ENCODE data around the gene PRRX2.

PRRX2 gene

DNA sequence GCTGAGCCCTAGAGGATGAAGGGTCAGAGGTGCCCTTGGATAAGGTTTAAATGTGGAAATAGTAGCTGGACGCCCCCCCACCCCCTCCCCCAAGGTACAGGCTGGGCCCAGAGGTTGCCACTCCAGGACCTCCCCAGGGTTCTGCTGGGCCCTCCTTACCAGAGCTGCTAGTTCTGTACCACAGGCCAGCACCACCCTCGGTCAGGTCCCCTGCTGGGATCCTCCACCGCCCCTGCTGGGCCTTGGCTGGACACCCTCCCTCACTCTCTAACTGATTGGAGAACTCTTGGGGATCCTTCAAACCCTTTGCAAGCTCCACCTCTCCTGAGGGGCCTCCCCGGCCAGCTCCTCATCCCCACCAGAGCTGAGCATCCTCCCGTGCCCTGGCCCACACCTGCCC is 52.5 kb downstream of the PRRX2 start:
- ATAC-seq: no peak
- no peak for TF ChIP-seq POU6F1 (CRISPR knock-in tag; IDR thresholded peaks at IDR 0.05; ENCODE audit: borderline replicate concordance, low read depth)
- TF ChIP-seq BACH2 (CRISPR knock-in tag; IDR thresholded peaks at IDR 0.05; ENCODE audit: borderline replicate concordance): no peak
- TF ChIP-seq ZNF70 (CRISPR knock-in tag; IDR thresholded peaks at IDR 0.05): no peak
- no peak for TF ChIP-seq SNAI2 (CRISPR knock-in tag; IDR thresholded peaks at IDR 0.05)
- TF ChIP-seq, protein P1, sequence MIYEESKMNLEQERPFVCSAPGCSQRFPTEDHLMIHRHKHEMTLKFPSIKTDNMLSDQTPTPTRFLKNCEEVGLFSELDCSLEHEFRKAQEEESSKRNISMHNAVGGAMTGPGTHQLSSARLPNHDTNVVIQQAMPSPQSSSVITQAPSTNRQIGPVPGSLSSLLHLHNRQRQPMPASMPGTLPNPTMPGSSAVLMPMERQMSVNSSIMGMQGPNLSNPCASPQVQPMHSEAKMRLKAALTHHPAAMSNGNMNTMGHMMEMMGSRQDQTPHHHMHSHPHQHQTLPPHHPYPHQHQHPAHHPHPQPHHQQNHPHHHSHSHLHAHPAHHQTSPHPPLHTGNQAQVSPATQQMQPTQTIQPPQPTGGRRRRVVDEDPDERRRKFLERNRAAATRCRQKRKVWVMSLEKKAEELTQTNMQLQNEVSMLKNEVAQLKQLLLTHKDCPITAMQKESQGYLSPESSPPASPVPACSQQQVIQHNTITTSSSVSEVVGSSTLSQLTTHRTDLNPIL (CRISPR knock-in tag; IDR thresholded peaks at IDR 0.05; ENCODE audit: low read depth): no peak
- TF ChIP-seq OSR1 (CRISPR knock-in tag; IDR thresholded peaks at IDR 0.05): no peak
- no peak for TF ChIP-seq TCF4 (CRISPR knock-in tag; IDR thresholded peaks at IDR 0.05; ENCODE audit: borderline replicate concordance)
- TF ChIP-seq ESRRG (CRISPR knock-in tag; IDR thresholded peaks at IDR 0.05): no peak
- no peak for TF ChIP-seq GLIS3 (CRISPR knock-in tag; IDR thresholded peaks at IDR 0.05)
- no peak for TF ChIP-seq ZC3H10 (CRISPR knock-in tag; IDR thresholded peaks at IDR 0.05)
- TF ChIP-seq ZNF8 (CRISPR knock-in tag; IDR thresholded peaks at IDR 0.05): no peak
- TF ChIP-seq PATZ1 (CRISPR knock-in tag; IDR thresholded peaks at IDR 0.05; ENCODE audit: borderline replicate concordance): no peak
- TF ChIP-seq CSDC2 (CRISPR knock-in tag; IDR thresholded peaks at IDR 0.05): no peak
- TF ChIP-seq RARB (CRISPR knock-in tag; IDR thresholded peaks at IDR 0.05): no peak
- TF ChIP-seq TOX (CRISPR knock-in tag; IDR thresholded peaks at IDR 0.05; ENCODE audit: borderline replicate concordance): no peak
- no peak for TF ChIP-seq ZFP30 (CRISPR knock-in tag; IDR thresholded peaks at IDR 0.05)
- no peak for TF ChIP-seq ISL1 (CRISPR knock-in tag; IDR thresholded peaks at IDR 0.05)

DNA sequence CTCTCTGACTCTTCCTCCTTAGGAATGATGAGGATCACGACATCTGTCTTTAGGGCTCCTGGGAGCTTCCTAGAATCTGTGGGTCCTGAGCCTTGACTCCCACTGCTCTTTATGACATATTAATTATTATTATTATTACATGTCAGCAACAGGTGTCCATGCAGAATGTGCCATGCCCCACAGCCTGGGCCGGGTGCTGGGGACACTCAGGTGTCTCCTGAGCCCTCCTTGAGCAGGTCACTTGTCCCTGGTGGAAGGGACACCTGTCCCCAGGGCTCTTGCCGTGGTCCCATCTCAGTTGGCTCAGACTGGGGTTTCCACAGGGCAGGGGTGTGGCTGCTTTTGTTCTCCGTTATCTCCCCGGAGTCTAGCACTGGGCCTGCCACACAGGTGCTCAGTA is 53.2 kb downstream of the PRRX2 start:
- no peak for TF ChIP-seq ZNF565 (CRISPR knock-in tag; conservative IDR thresholded peaks at IDR 0.05; ENCODE audit: low read depth)
- TF ChIP-seq, protein P2, sequence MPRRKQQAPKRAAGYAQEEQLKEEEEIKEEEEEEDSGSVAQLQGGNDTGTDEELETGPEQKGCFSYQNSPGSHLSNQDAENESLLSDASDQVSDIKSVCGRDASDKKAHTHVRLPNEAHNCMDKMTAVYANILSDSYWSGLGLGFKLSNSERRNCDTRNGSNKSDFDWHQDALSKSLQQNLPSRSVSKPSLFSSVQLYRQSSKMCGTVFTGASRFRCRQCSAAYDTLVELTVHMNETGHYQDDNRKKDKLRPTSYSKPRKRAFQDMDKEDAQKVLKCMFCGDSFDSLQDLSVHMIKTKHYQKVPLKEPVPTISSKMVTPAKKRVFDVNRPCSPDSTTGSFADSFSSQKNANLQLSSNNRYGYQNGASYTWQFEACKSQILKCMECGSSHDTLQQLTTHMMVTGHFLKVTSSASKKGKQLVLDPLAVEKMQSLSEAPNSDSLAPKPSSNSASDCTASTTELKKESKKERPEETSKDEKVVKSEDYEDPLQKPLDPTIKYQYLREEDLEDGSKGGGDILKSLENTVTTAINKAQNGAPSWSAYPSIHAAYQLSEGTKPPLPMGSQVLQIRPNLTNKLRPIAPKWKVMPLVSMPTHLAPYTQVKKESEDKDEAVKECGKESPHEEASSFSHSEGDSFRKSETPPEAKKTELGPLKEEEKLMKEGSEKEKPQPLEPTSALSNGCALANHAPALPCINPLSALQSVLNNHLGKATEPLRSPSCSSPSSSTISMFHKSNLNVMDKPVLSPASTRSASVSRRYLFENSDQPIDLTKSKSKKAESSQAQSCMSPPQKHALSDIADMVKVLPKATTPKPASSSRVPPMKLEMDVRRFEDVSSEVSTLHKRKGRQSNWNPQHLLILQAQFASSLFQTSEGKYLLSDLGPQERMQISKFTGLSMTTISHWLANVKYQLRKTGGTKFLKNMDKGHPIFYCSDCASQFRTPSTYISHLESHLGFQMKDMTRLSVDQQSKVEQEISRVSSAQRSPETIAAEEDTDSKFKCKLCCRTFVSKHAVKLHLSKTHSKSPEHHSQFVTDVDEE (CRISPR knock-in tag; IDR thresholded peaks at IDR 0.05): no peak
- TF ChIP-seq, protein P1 (CRISPR knock-in tag; IDR thresholded peaks at IDR 0.05; ENCODE audit: low read depth): no peak
- no peak for TF ChIP-seq ZC3H10 (CRISPR knock-in tag; IDR thresholded peaks at IDR 0.05)
- TF ChIP-seq SNAI2 (CRISPR knock-in tag; IDR thresholded peaks at IDR 0.05): no peak
- no peak for TF ChIP-seq ZFP3 (CRISPR knock-in tag; IDR thresholded peaks at IDR 0.05)
- TF ChIP-seq ESRRG (CRISPR knock-in tag; IDR thresholded peaks at IDR 0.05): no peak
- TF ChIP-seq CSDC2 (CRISPR knock-in tag; IDR thresholded peaks at IDR 0.05): no peak
- TF ChIP-seq PATZ1 (CRISPR knock-in tag; IDR thresholded peaks at IDR 0.05; ENCODE audit: borderline replicate concordance): no peak
- TF ChIP-seq POU6F1 (CRISPR knock-in tag; IDR thresholded peaks at IDR 0.05; ENCODE audit: borderline replicate concordance, low read depth): no peak
- no peak for TF ChIP-seq ZNF70 (CRISPR knock-in tag; IDR thresholded peaks at IDR 0.05)
- TF ChIP-seq TOX (CRISPR knock-in tag; IDR thresholded peaks at IDR 0.05; ENCODE audit: borderline replicate concordance): no peak
- no peak for TF ChIP-seq CSRNP3 (CRISPR knock-in tag; IDR thresholded peaks at IDR 0.05)
- TF ChIP-seq ZNF8 (CRISPR knock-in tag; IDR thresholded peaks at IDR 0.05): no peak
- no peak for ATAC-seq
